HG03457 (cell line): ENCODE measurements around the gene MAPRE2.

Experiments
- ATAC-seq: cut with Tn5 transposase; IDR thresholded peaks from one replicate; pipeline ENCODE4 v1.9.1; 2021; ENCODE audit warnings: moderate number of reproducible peaks; ENCODE audit not compliant: unreplicated experiment

The MAPRE2 gene

GRCh38 chr18:35118641-35119040 is 77.4 kb downstream of the MAPRE2 start:
- ATAC-seq = no peak

- ATAC-seq = no peak
Observed at GRCh38 chr18:35121038-35121437, 79.8 kb downstream of the MAPRE2 start.

- no peak for ATAC-seq
Observed at GRCh38 chr18:35121531-35121930, 80.3 kb downstream of the MAPRE2 start.

- ATAC-seq = no peak
Observed at GRCh38 chr18:35122586-35123224, 81.5 kb downstream of the MAPRE2 start.

- ATAC-seq = no peak
Observed at GRCh38 chr18:35123811-35124210, 82.6 kb downstream of the MAPRE2 start.

GRCh38 chr18:35127201-35127600 is 86.0 kb downstream of the MAPRE2 start:
- ATAC-seq = no peak

GRCh38 chr18:35128675-35129074 is 87.5 kb downstream of the MAPRE2 start:
- ATAC-seq = no peak

GRCh38 chr18:35130236-35130635 is 89.0 kb downstream of the MAPRE2 start:
- no peak for ATAC-seq

GRCh38 chr18:35131387-35132020 is 90.3 kb downstream of the MAPRE2 start:
- ATAC-seq = no peak

- ATAC-seq = no peak
Observed at GRCh38 chr18:35132021-35132902, 91.0 kb downstream of the MAPRE2 start.

GRCh38 chr18:35134190-35134730 is 93.0 kb downstream of the MAPRE2 start:
- no peak for ATAC-seq

GRCh38 chr18:35134791-35135531 is 93.7 kb downstream of the MAPRE2 start:
- no peak for ATAC-seq

- no peak for ATAC-seq
Observed at GRCh38 chr18:35136248-35136647, 95.0 kb downstream of the MAPRE2 start.

GRCh38 chr18:35136885-35137284 is 95.7 kb downstream of the MAPRE2 start:
- ATAC-seq = no peak

- ATAC-seq = no peak
Observed at GRCh38 chr18:35137632-35138031, 96.4 kb downstream of the MAPRE2 start.

- ATAC-seq = no peak
Observed at GRCh38 chr18:35138773-35139172, 97.6 kb downstream of the MAPRE2 start.

GRCh38 chr18:35139517-35139916 is 98.3 kb downstream of the MAPRE2 start:
- ATAC-seq = no peak

GRCh38 chr18:35141077-35141476 is 99.9 kb downstream of the MAPRE2 start:
- no peak for ATAC-seq

GRCh38 chr18:35141567-35142274 is 100.5 kb downstream of the MAPRE2 start:
- no peak for ATAC-seq

- no peak for ATAC-seq
Observed at GRCh38 chr18:35142275-35142615, 101.0 kb downstream of the MAPRE2 start.
